GM12873 (cell line): ENCODE data around the gene PSD2.

ENCODE experiments used
- CTCF ChIP-seq: IDR thresholded peaks from 2 replicates; pipeline ENCODE4 v1.5.1; 2012; ENCODE audit warnings: low read depth, mild to moderate bottlenecking, moderate library complexity, low read length, control low read depth; ENCODE audit not compliant: insufficient read depth; ENCODE audit errors: missing control alignments

PSD2 gene

GRCh38 chr5:139764886-139765408 lies 30.7 kb upstream of the PSD2 start:
- TF ChIP-seq CTCF: no peak

DNA sequence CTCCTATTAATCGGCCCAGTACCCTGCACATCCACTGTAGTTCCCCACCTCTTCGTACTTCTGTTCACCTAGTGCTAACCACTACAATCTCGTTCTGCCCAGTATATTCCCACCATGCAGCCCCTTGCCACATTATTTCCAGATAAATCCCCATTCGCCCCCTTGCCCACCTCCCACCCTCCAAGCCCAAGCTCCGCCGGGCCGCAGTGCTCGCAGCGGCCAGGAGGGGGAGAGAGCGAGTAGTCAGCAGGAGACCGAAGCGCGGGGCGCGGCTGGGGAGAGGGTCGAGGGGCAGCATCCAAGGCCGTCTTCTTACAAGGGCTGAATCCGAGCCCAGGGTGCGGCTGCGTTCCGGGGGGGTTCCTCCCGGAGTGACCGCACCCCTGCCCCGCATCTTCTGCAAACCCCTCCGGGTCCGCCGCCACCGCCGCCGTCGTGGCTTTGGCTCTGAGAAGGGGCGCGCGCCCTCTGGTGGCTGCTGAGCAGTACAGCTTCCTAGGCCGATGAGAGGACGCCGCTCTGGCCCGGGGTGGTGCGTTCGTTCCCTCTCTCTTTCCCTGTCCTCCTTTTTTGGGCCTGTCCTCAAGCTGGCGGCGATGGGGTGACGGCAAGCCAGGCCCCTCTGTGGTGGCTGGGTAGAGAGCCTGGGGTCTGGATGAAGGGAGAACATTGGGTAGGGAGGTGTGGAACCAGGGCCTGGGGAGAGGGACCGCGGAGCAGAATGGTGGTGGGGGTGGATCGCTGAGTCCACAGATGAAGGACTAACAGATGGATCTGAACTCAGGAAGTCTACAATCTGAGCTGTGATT lies 30.0 kb upstream of the PSD2 start:
- TF ChIP-seq CTCF: peak; percentile 80

DNA sequence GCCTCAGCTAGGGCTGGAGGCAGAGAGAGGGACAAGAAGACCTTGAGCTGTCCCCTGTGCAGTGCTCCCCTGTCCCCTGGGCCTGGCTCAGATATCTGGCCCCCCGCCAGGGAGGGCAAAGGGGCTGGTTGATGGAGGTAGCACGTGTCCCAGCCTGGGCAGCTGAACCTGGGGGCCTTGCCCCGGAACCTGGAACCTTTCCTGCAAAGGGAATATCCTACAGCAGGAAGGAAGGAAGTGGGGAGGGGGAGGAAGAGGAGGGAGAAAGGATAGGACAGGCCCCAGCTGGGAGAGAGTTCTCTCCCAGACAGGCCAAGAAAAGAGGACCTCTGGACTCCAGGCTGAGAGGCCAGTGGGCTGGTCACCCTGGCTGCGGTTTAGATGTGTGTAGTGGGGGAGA lies 27.6 kb upstream of the PSD2 start:
- no peak for TF ChIP-seq CTCF

DNA sequence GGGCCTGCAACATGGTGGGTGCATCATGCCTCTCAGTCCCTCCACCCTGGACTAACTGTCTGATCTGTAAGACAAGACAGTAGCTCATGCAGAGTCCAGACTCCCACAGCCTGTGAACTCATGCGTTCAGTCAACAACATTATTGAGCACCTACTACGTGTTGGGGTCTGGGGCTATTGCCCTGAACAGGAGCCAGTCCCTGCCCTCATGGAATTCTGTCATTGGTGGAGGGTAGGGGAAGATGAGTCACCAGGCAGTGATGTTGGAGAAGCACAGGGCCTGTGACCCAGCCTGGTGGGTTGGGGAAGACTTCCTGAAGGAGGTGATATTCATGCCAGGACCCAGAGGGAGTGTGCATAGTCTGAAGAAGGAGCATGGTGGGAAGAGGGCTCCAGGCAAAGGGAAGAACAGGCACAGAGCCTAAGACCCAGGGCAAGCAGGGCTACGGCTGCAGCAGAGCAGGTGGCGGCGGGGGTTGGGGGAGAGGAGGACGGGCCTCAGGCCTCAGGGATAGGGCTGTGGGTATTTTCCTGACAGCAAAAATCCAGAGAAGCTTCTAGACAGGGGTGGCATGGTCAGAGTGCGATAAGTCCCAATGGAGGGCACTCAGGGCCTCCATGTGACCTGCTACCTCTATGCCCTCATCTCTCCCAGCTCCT lies 26.7 kb upstream of the PSD2 start:
- no peak for TF ChIP-seq CTCF

DNA sequence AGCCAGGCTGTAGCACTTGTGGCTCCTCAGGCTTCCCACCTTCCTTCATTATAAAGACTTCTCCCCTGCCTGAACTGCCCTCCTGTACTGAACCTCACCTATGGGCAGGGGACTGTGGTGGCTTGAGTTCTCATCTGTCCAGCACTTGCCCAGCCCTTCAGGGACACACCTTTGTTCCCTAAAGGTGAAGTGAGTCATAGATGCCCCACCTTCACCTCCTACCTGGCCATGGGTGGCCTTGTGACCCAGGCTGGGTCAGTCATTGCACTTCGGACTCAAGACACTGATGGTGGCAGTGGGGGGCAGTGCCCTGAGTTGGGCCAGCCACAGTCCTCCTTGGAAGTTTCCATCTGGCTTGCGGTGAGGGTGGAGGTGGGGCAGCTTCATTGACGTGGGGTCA lies 26.1 kb upstream of the PSD2 start:
- no peak for TF ChIP-seq CTCF

DNA sequence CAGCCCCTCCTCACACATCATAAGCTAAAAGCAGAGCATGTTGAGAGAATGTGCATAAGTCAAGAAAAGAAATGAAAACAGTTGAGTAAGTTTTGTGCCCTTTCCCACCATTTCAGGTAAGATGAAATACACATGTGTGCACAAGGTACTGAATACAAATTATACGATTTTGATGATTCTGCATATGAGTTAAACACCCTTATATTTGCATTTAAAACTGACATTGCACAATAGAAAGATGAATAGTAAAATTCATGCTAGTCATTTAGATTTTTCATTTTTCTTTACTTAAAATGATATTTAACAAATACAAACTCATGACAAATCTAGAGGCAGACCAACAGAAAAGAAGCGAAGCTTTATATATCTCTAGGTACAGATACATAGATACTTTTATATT lies 24.9 kb upstream of the PSD2 start:
- TF ChIP-seq CTCF: no peak

- no peak for TF ChIP-seq CTCF
Observed at GRCh38 chr5:139772089-139772791, 23.4 kb upstream of the PSD2 start.
